Peyer's patch (tissue), 4 donors: Measurements from ENCODE around the gene FAM43A. TPM values are rescaled to one million over a fixed set of nuclear protein-coding genes. Genes with fewer than 3 reads are reported as not detected.

Source experiments
- DNase-seq, 3 donors: peaks; one replicate each; pipeline ENCODE4 v3.0.0-alpha.2; 2017 to 2019
- H3K27ac ChIP-seq, 4 donors: fragments of 200-600 bp; sonication (generic); one replicate each; pipeline ENCODE4 v1.5.1; 2016 to 2019
- H3K27me3 ChIP-seq, 2 donors: fragments of 200-600 bp; sonication (generic); one replicate each; pipeline ENCODE4 v1.5.1; 2019
- H3K36me3 ChIP-seq, 3 donors: fragments of 200-600 bp; sonication (generic); one replicate each; pipeline ENCODE4 v1.5.1; 2016 to 2019
- H3K4me1 ChIP-seq, 4 donors: fragments of 200-600 bp; sonication (generic); one replicate each; pipeline ENCODE4 v1.5.1; 2016 to 2019
- H3K4me3 ChIP-seq, 4 donors: fragments of 200-600 bp; sonication (generic); 1 replicate in 3 of 4; 2 replicates in 1 of 4; pipeline ENCODE4 v1.5.1; 2016 to 2019; ENCODE audit warnings: mild to moderate bottlenecking in 1 of 4
- H3K9me3 ChIP-seq, 4 donors: fragments of 200-600 bp; sonication (generic); one replicate each; pipeline ENCODE4 v1.5.1; 2016 to 2019; ENCODE audit warnings: mild to moderate bottlenecking in 1 of 4
- POLR2A ChIP-seq, 2 donors: fragments of 450-650 bp; IDR thresholded peaks; one replicate each; pipeline ENCODE4 v1.5.1; 2017; ENCODE audit warnings: antibody characterized with exemption in 2 of 2, mild to moderate bottlenecking in 2 of 2, moderate library complexity in 2 of 2
- total RNA-seq, 4 donors: library from RNA; depleted of rRNA; stranded (reverse); fragments of >200 nt; gene quantifications; one replicate each; pipeline ENCODE4 v1.1.0, GENCODE V29; 2016
- TF ChIP-seq, protein P1 (sequence below), 6 experiments: fragments of 450-650 bp in 4 of 6; fragments of 200-600 bp in 2 of 6; sonication (generic) in 1 of 6; IDR thresholded peaks; one replicate each; pipeline ENCODE4 v1.5.1; 2017 to 2019; ENCODE audit warnings: antibody characterized with exemption in 6 of 6, mild to moderate bottlenecking in 3 of 6, moderate library complexity in 1 of 6

FAM43A gene
- total RNA-seq, 4 donors from 2014 or later, result 4.1 to 27.5 (median 8.9) TPM

GRCh38 chr3:194702545-194702944 is 16.9 kb downstream of the FAM43A start:
- Histone ChIP-seq H3K9me3 (peaks cover 0 to 5% (median 0%) of the 10 kb centered on the region in 4 donors), H3K4me3 (no peak overlapping the region), H3K4me1 (no peaks in the 10 kb centered on the region), H3K27me3 (no peaks in the 10 kb centered on the region), H3K27ac (no peak overlapping the region), H3K36me3 (no peaks in the 10 kb centered on the region)
- no peak for DNase-seq
- no peak for TF ChIP-seq POLR2A (IDR thresholded peaks at IDR 0.05)
- TF ChIP-seq, protein P1, sequence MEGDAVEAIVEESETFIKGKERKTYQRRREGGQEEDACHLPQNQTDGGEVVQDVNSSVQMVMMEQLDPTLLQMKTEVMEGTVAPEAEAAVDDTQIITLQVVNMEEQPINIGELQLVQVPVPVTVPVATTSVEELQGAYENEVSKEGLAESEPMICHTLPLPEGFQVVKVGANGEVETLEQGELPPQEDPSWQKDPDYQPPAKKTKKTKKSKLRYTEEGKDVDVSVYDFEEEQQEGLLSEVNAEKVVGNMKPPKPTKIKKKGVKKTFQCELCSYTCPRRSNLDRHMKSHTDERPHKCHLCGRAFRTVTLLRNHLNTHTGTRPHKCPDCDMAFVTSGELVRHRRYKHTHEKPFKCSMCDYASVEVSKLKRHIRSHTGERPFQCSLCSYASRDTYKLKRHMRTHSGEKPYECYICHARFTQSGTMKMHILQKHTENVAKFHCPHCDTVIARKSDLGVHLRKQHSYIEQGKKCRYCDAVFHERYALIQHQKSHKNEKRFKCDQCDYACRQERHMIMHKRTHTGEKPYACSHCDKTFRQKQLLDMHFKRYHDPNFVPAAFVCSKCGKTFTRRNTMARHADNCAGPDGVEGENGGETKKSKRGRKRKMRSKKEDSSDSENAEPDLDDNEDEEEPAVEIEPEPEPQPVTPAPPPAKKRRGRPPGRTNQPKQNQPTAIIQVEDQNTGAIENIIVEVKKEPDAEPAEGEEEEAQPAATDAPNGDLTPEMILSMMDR (IDR thresholded peaks at IDR 0.05), result no peak

DNA sequence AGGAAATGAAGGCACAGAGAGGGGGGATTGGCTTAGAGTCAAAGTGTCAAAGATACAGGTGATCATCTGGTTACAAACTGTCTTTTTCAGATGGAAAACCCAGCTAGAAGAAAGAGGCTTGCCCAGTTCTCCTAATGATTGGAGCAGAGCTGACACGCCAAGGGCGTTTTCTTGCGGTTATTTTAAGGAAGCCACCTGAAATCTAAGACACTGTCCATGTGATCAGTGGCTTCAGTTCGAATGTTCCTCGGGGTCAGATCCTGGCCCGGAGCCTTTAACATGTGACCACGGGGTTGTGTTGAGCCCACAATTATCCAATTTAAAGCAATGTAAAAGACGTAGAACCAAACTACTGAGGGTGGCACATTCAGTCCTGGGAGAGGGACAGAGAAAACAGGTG is 19.5 kb downstream of the FAM43A start:
- DNase-seq, result no peak
- H3K4me3 ChIP-seq, result no peak overlapping the region
- no peaks in the 10 kb centered on the region for H3K4me1 ChIP-seq
- no peaks in the 10 kb centered on the region for H3K36me3 ChIP-seq
- H3K27ac ChIP-seq, result no peak overlapping the region
- no peak for TF ChIP-seq POLR2A (IDR thresholded peaks at IDR 0.05)
- TF ChIP-seq, protein P1 (IDR thresholded peaks at IDR 0.05), result no peak
- no peaks in the 10 kb centered on the region for H3K27me3 ChIP-seq
- no peaks in the 10 kb centered on the region for H3K9me3 ChIP-seq

DNA sequence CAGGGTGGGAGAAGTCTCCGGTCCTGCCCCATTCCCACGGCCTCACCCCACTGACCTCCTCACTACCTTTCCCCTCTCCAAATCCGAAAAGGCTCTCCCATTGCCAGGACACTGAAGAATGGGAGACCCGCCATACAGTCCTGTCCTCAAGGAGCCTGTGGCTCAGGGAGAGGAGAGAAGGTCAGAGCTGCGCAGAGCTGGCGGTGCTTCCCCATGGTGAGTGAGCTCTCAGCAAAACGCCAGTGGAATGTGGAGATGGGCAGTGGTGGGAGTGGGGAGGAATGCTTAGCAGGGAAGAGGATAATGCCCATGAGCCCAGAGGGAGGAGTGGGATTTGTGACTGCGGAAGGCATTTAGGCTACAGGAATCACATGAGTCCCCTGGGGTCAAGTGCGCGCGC is 20.1 kb downstream of the FAM43A start:
- DNase-seq, result no peak
- Histone ChIP-seq H3K9me3 (no peaks in the 10 kb centered on the region), H3K4me1 (no peaks in the 10 kb centered on the region), H3K27me3 (no peaks in the 10 kb centered on the region), H3K36me3 (no peaks in the 10 kb centered on the region), H3K27ac (no peak overlapping the region), H3K4me3 (no peak overlapping the region)
- no peak for TF ChIP-seq POLR2A (IDR thresholded peaks at IDR 0.05)
- TF ChIP-seq, protein P1 (IDR thresholded peaks at IDR 0.05), result no peak

GRCh38 chr3:194707147-194707540 is 21.5 kb downstream of the FAM43A start:
- Histone ChIP-seq H3K9me3 (no peaks in the 10 kb centered on the region), H3K4me3 (no peak overlapping the region), H3K36me3 (no peaks in the 10 kb centered on the region), H3K27me3 (no peaks in the 10 kb centered on the region), H3K27ac (no peak overlapping the region), H3K4me1 (no peaks in the 10 kb centered on the region)
- no peak for DNase-seq
- TF ChIP-seq, protein P1 (IDR thresholded peaks at IDR 0.05), result no peak
- TF ChIP-seq POLR2A (IDR thresholded peaks at IDR 0.05), result no peak

- H3K4me3 ChIP-seq, result no peak overlapping the region
- H3K27ac ChIP-seq, result no peak overlapping the region
- no peaks in the 10 kb centered on the region for H3K36me3 ChIP-seq
- DNase-seq, result no peak
- no peaks in the 10 kb centered on the region for H3K27me3 ChIP-seq
- no peak for TF ChIP-seq POLR2A (IDR thresholded peaks at IDR 0.05)
- TF ChIP-seq, protein P1 (IDR thresholded peaks at IDR 0.05), result no peak
- H3K9me3 ChIP-seq, result no peaks in the 10 kb centered on the region
- no peaks in the 10 kb centered on the region for H3K4me1 ChIP-seq
These were observed 25.6 kb downstream of the FAM43A start for GRCh38 chr3:194711286-194711685.

GRCh38 chr3:194711913-194712312 is 26.2 kb downstream of the FAM43A start:
- H3K27me3 ChIP-seq, result no peaks in the 10 kb centered on the region
- H3K36me3 ChIP-seq, result no peaks in the 10 kb centered on the region
- no peaks in the 10 kb centered on the region for H3K9me3 ChIP-seq
- no peak overlapping the region for H3K27ac ChIP-seq
- H3K4me1 ChIP-seq, result no peaks in the 10 kb centered on the region
- H3K4me3 ChIP-seq, result no peak overlapping the region
- DNase-seq, result no peak
- TF ChIP-seq POLR2A (IDR thresholded peaks at IDR 0.05), result no peak
- TF ChIP-seq, protein P1 (IDR thresholded peaks at IDR 0.05), result no peak
